Activated CD4-positive, alpha-beta T cell treated with anti-CD3 and anti-CD28 coated beads for 36 hours (primary cell): ENCODE measurements around the gene MANEAL. TPM values are rescaled to one million over a fixed set of nuclear protein-coding genes. Genes with fewer than 3 reads are reported as not detected.

Experiments used
- ATAC-seq: fragments of 200-7000 bp; cut with Tn5 transposase; one replicate; pipeline ENCODE4 v1.10.0; 2021; ENCODE audit warnings: mild to moderate bottlenecking, moderate library complexity
- CTCF ChIA-PET: fragments of 350-600 bp; sonication (Branson Sonifier 250); formaldehyde crosslinking; loops from one replicate; lab custom pipeline; 2021; ENCODE audit warnings: antibody characterized with exemption; lab: Charles Lee
- POLR2A ChIA-PET: fragments of 350-600 bp; sonication (Branson Sonifier 250); formaldehyde crosslinking; loops from one replicate; lab custom pipeline; 2021; ENCODE audit warnings: antibody characterized with exemption, inconsistent platforms; lab: Charles Lee
- DNase-seq: peaks from one replicate; pipeline ENCODE4 v3.0.0-alpha.2; 2020
- H3K27ac Mint-ChIP-seq: one replicate; pipeline ENCODE4 v1.8.0; 2021; ENCODE audit warnings: mixed read lengths
- H3K27me3 Mint-ChIP-seq: one replicate; pipeline ENCODE4 v1.8.0; 2021; ENCODE audit warnings: mixed read lengths
- H3K36me3 Mint-ChIP-seq: one replicate; pipeline ENCODE4 v1.8.0; 2021; ENCODE audit warnings: low read depth, mixed read lengths
- H3K4me1 Mint-ChIP-seq: one replicate; pipeline ENCODE4 v1.8.0; 2021; ENCODE audit warnings: mixed read lengths
- H3K4me3 Mint-ChIP-seq: one replicate; pipeline ENCODE4 v1.8.0; 2021; ENCODE audit warnings: mild to moderate bottlenecking, moderate library complexity, mixed read lengths
- H3K9me3 Mint-ChIP-seq: one replicate; pipeline ENCODE4 v1.8.0; 2021; ENCODE audit warnings: low read depth, mixed read lengths
- intact Hi-C, 2 experiments: fragments of 100-400 bp; cut with DNase I in 1 of 2; cut with micrococcal nuclease in 1 of 2; formaldehyde crosslinking; loops; one replicate each; pipeline versions ENCODE4 v1.14.2 to v1.15.1; 2022 to 2024; cut with DNase I, micrococcal nuclease
- total RNA-seq, 2 experiments: library from RNA; stranded (reverse); gene quantifications; one replicate each; pipeline ENCODE4 v1.2.3, GENCODE V29; 2021

MANEAL gene
- total RNA-seq, 2 experiments from 2014 or later = 1.0 TPM

DNA sequence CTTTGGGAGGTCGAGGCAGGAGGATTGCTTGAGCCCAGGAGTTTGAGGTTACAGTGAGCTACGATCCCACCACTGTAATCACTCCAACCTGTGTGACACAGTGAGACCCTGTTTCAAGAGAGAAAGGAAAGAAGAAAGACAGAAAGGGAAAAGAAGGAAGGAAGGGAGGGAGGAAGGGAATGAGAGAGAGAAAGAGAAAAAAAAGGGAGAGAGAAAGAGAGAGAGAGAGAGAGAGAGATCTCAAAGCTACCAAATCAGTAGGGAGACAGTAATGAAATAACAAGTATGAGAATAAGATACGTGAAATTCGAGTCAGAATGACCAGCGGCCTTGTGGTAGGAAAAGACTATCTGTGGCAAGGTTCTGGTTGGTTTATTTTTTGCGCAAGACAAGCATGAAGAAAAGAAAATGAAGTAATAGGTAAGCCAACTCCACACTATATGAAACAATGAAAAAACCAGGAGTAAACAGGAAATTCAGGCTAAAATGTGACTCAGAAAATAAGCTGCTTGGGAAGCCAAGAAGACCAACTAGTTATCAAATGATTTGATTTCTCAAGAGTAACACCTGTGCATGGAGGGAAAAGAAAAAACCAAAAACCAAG lies 56.8 kb downstream of the MANEAL start:
- no peak for ATAC-seq
- no peak overlapping the region for H3K4me3 Mint-ChIP-seq
- peaks cover 53% of the 10 kb centered on the region for H3K4me1 Mint-ChIP-seq
- ChIA-PET POLR2A (no interaction called here), CTCF (interaction anchor here (0.9 to 2.2 kb wide), 6 partner anchors 9 to 247 kb away, joined by 3 to 8 read pairs (median 4); partner anchors contain the start of gene MTF1)
- H3K36me3 Mint-ChIP-seq = peaks cover 27% of the 10 kb centered on the region
- H3K9me3 Mint-ChIP-seq = no peaks in the 10 kb centered on the region
- H3K27me3 Mint-ChIP-seq = no peaks in the 10 kb centered on the region
- DNase-seq = no peak
- intact Hi-C loops = loop anchor here in 1 of 2 experiments (10.0 kb wide), 1 partner anchor 376 kb away; the partner anchor contains the start of gene ZC3H12A
- H3K27ac Mint-ChIP-seq = no peak overlapping the region

Other genes starting within 250 kb of the MANEAL start
- gene SNIP1, start 239.6 kb upstream of the MANEAL start, total RNA-seq = 10 to 100 TPM; 18.7 to 21.3 TPM
- under 1 TPM in 1 of 2 experiments, not detected in 1; 0.16 TPM for gene DNALI1, start 236.9 kb upstream of the MANEAL start, total RNA-seq
- 10 to 100 TPM; 82.3 to 98.8 TPM for gene GNL2, start 197.9 kb upstream of the MANEAL start, total RNA-seq
- not detected for gene RSPO1, start 159.0 kb upstream of the MANEAL start, total RNA-seq
- 10 to 100 TPM; 61.2 to 61.7 TPM for gene CDCA8, start 101.3 kb upstream of the MANEAL start, total RNA-seq
- gene EPHA10, start 28.7 kb upstream of the MANEAL start, total RNA-seq = under 1 TPM; 0.43 to 0.51 TPM
- 10 to 100 TPM; 10.8 to 17.9 TPM for gene C1orf122, start 13.9 kb downstream of the MANEAL start, total RNA-seq
- gene YRDC, start 14.4 kb downstream of the MANEAL start, total RNA-seq = 10 to 100 TPM; 22.9 to 36.3 TPM
- 10 to 100 TPM; 16.1 to 23.8 TPM for gene MTF1, start 65.7 kb downstream of the MANEAL start, total RNA-seq
- gene INPP5B, start 153.2 kb downstream of the MANEAL start, total RNA-seq = 10 to 100 TPM; 27.7 to 28.9 TPM
- 100 to 1,000 TPM; 131 TPM for gene SF3A3, start 196.2 kb downstream of the MANEAL start, total RNA-seq
- gene FHL3, start 211.7 kb downstream of the MANEAL start, total RNA-seq = 10 to 100 TPM; 21.1 to 23.8 TPM
- 10 to 100 TPM; 68.9 to 82.4 TPM for gene UTP11, start 218.9 kb downstream of the MANEAL start, total RNA-seq